Neuronal stem cell (in vitro differentiated cells): ENCODE results near the gene AURKAIP1.

Experiments
- DNase-seq: peaks from one replicate; pipeline ENCODE4 v3.0.0-alpha.2; 2013; ENCODE audit warnings: low spot score
- H2AFZ ChIP-seq: one replicate; pipeline ENCODE4 v1.6.1; 2013; ENCODE audit warnings: mild to moderate bottlenecking, low read length, inconsistent platforms
- H2AK5ac ChIP-seq: 2 replicates; pipeline ENCODE4 v1.6.1; 2013; ENCODE audit warnings: low read depth, mild to moderate bottlenecking, inconsistent platforms, low read length, moderate library complexity, mixed read lengths
- H2BK120ac ChIP-seq: 2 replicates; pipeline ENCODE4 v1.6.1; 2013; ENCODE audit warnings: low read depth, mild to moderate bottlenecking, inconsistent platforms, low read length, moderate library complexity, mixed read lengths
- H2BK12ac ChIP-seq: one replicate; pipeline ENCODE4 v1.6.1; 2013; ENCODE audit warnings: low read length, inconsistent platforms
- H2BK15ac ChIP-seq: 2 replicates; pipeline ENCODE4 v1.6.1; 2013; ENCODE audit warnings: mild to moderate bottlenecking, low read length, inconsistent platforms, mixed read lengths
- H2BK5ac ChIP-seq: one replicate; pipeline ENCODE4 v1.6.1; 2013; ENCODE audit warnings: inconsistent platforms, mild to moderate bottlenecking, low read length, moderate library complexity
- H3K14ac ChIP-seq: one replicate; pipeline ENCODE4 v1.6.1; 2013; ENCODE audit warnings: low read length, inconsistent platforms
- H3K18ac ChIP-seq: 2 replicates; pipeline ENCODE4 v1.6.1; 2013; ENCODE audit warnings: low read length, inconsistent platforms
- H3K23ac ChIP-seq: 2 replicates; pipeline ENCODE4 v1.6.1; 2013; ENCODE audit warnings: low read depth, mild to moderate bottlenecking, mixed read lengths, low read length, inconsistent platforms; ENCODE audit not compliant: poor library complexity
- H3K27ac ChIP-seq: replicated peaks from 3 replicates; pipeline ENCODE4 v1.5.1; 2013; ENCODE audit warnings: low read length, inconsistent platforms
- H3K27me3 ChIP-seq, 3 experiments: 2 replicates each; pipeline ENCODE4 v1.6.1; 2013; ENCODE audit warnings: low read length in 3 of 3, mild to moderate bottlenecking in 2 of 3, inconsistent platforms in 1 of 3, low read depth in 1 of 3, mixed read lengths in 1 of 3, moderate library complexity in 1 of 3; ENCODE audit not compliant: control insufficient read depth in 3 of 3, insufficient read depth in 3 of 3
- H3K36me3 ChIP-seq, 2 donors: replicated peaks in 1 of 2; 2 replicates each; pipeline ENCODE4 v1.6.1; 2013; ENCODE audit warnings: low read length in 2 of 2; ENCODE audit not compliant: control insufficient read depth in 2 of 2, insufficient read depth in 2 of 2
- H3K4ac ChIP-seq: 2 replicates; pipeline ENCODE4 v1.6.1; 2013; ENCODE audit warnings: inconsistent platforms, mild to moderate bottlenecking, low read length, moderate library complexity
- H3K4me1 ChIP-seq, 2 donors: 1 replicate in 1 of 2; 2 replicates in 1 of 2; pipeline ENCODE4 v1.6.1; 2013; ENCODE audit warnings: low read length in 2 of 2, low read depth in 1 of 2; ENCODE audit not compliant: control insufficient read depth in 2 of 2, insufficient read depth in 1 of 2
- H3K4me2 ChIP-seq: one replicate; pipeline ENCODE4 v1.6.1; 2013; ENCODE audit warnings: mild to moderate bottlenecking, low read length, inconsistent platforms; ENCODE audit not compliant: insufficient read depth, poor library complexity, severe bottlenecking
- H3K4me3 ChIP-seq, 2 donors: 2 replicates each; pipeline ENCODE4 v1.5.1; 2013; ENCODE audit warnings: low read length in 2 of 2, mild to moderate bottlenecking in 2 of 2, inconsistent platforms in 1 of 2, moderate library complexity in 1 of 2
- H3K79me1 ChIP-seq: one replicate; pipeline ENCODE4 v1.6.1; 2013; ENCODE audit warnings: low read depth, mild to moderate bottlenecking, inconsistent platforms, low read length, moderate library complexity
- H3K9ac ChIP-seq: one replicate; pipeline ENCODE4 v1.6.1; 2013; ENCODE audit warnings: mild to moderate bottlenecking, low read depth, low read length, inconsistent platforms; ENCODE audit not compliant: poor library complexity
- H3K9me3 ChIP-seq, 2 donors: replicated peaks in 1 of 2; 2 replicates each; pipeline versions ENCODE3 to v1.6.1; 2013; ENCODE audit warnings: low read length in 2 of 2, mild to moderate bottlenecking in 2 of 2, inconsistent platforms in 1 of 2, low read depth in 1 of 2, mixed read lengths in 1 of 2, moderate library complexity in 1 of 2; ENCODE audit not compliant: control insufficient read depth in 2 of 2, insufficient read depth in 1 of 2
- H4K8ac ChIP-seq: one replicate; pipeline ENCODE4 v1.6.1; 2013; ENCODE audit warnings: low read depth, mild to moderate bottlenecking, inconsistent platforms, low read length, moderate library complexity
- H4K91ac ChIP-seq: one replicate; pipeline ENCODE4 v1.6.1; 2013; ENCODE audit warnings: low read length, low read depth, mild to moderate bottlenecking, inconsistent platforms; ENCODE audit not compliant: poor library complexity
- WGBS, 2 donors: extraction: QIAGEN DNeasy Blood & Tissue Kit; methylation state at CpG; one replicate each; pipeline ENCODE4 v1.1.7; 2013; ENCODE audit warnings: missing lambda C conversion rate in 2 of 2, mixed read lengths in 1 of 2; ENCODE audit not compliant: insufficient read length in 2 of 2, insufficient replicate concordance in 1 of 2; ENCODE audit errors: extremely low coverage in 2 of 2; 5-methylcytosine and 5-hydroxymethylcytosine counted together

The AURKAIP1 gene

GRCh38 chr1:1376551-1377226 is 1.7 kb upstream of the AURKAIP1 start:
- Histone ChIP-seq H3K9me3 (peaks cover 0 to under 1% of the 10 kb centered on the region in 2 donors), H3K14ac (no peak overlapping the region), H3K4me1 (peaks cover 13 to 16% of the 10 kb centered on the region in 2 donors), H3K36me3 (peaks cover 10 to 22% of the 10 kb centered on the region in 2 donors), H3K23ac (no peak overlapping the region), H3K9ac (no peak overlapping the region), H3K4me3 (peak overlapping the region in 1 of 2 donors; percentile 95), H3K27me3 (no peaks in the 10 kb centered on the region), H2AFZ (no peak overlapping the region), H2BK15ac (no peak overlapping the region), H3K79me1 (peaks cover 20% of the 10 kb centered on the region), H2BK120ac (no peak overlapping the region), H2BK12ac (no peak overlapping the region), H3K4ac (no peak overlapping the region), H3K18ac (no peak overlapping the region), H2BK5ac (peak overlapping the region; percentile 26), H3K27ac (no peak overlapping the region), H4K8ac (no peak overlapping the region), H4K91ac (no peak overlapping the region), H3K4me2 (no peak overlapping the region), H2AK5ac (no peak overlapping the region)
- WGBS, 2 donors, result no CpG with 5 or more reads among the region's 10 CpGs
- DNase-seq, result no peak

GRCh38 chr1:1374589-1374928 is 448 bp downstream of the AURKAIP1 start:
- H2AFZ ChIP-seq, result peak overlapping the region; percentile 88
- H3K14ac ChIP-seq, result peak overlapping the region; percentile 82
- no peak overlapping the region for H4K91ac ChIP-seq
- H3K18ac ChIP-seq, result peak overlapping the region; percentile 97
- H2AK5ac ChIP-seq, result peak overlapping the region; percentile 95
- H3K79me1 ChIP-seq, result peaks cover 26% of the 10 kb centered on the region
- H3K4me2 ChIP-seq, result peak overlapping the region; percentile 96
- WGBS, 2 donors, result no CpG with 5 or more reads among the region's 24 CpGs
- peak overlapping the region; percentile 78 for H3K27ac ChIP-seq
- H3K4me3 ChIP-seq, result peak overlapping the region; percentile 95 to 98
- H3K4me1 ChIP-seq, result peaks cover 13 to 17% of the 10 kb centered on the region in 2 donors
- no peak overlapping the region for H3K4ac ChIP-seq
- peak overlapping the region; percentile 98 for H3K23ac ChIP-seq
- peaks cover 14 to 15% of the 10 kb centered on the region in 2 donors for H3K36me3 ChIP-seq
- H3K9me3 ChIP-seq, result no peaks in the 10 kb centered on the region
- no peak overlapping the region for H4K8ac ChIP-seq
- DNase-seq, result no peak
- H3K27me3 ChIP-seq, result no peaks in the 10 kb centered on the region
- no peak overlapping the region for H2BK12ac ChIP-seq
- H2BK15ac ChIP-seq, result peak overlapping the region; percentile 81
- peak overlapping the region; percentile 87 for H2BK5ac ChIP-seq
- H2BK120ac ChIP-seq, result peak overlapping the region; percentile 91
- H3K9ac ChIP-seq, result peak overlapping the region; percentile 94

- peak overlapping the region; percentile 91 for H2BK120ac ChIP-seq
- peak overlapping the region; percentile 81 for H2BK15ac ChIP-seq
- no peak overlapping the region for H3K27ac ChIP-seq
- no peak overlapping the region for H2AFZ ChIP-seq
- whole genome bisulfite sequencing, 2 donors, result no CpG with 5 or more reads among the region's 52 CpGs
- no peak overlapping the region for H3K4ac ChIP-seq
- peaks cover 14 to 15% of the 10 kb centered on the region in 2 donors for H3K36me3 ChIP-seq
- H3K18ac ChIP-seq, result peak overlapping the region; percentile 97
- H3K4me3 ChIP-seq, result peak overlapping the region; percentile 95 to 98
- no peaks in the 10 kb centered on the region for H3K9me3 ChIP-seq
- peak overlapping the region; percentile 95 for H2AK5ac ChIP-seq
- H2BK5ac ChIP-seq, result peak overlapping the region; percentile 87
- peak overlapping the region; percentile 94 for H3K9ac ChIP-seq
- H2BK12ac ChIP-seq, result no peak overlapping the region
- H4K91ac ChIP-seq, result no peak overlapping the region
- peak overlapping the region; percentile 98 for H3K23ac ChIP-seq
- H3K27me3 ChIP-seq, result no peaks in the 10 kb centered on the region
- H3K79me1 ChIP-seq, result peaks cover 26% of the 10 kb centered on the region
- H3K4me2 ChIP-seq, result peak overlapping the region; percentile 96
- H4K8ac ChIP-seq, result no peak overlapping the region
- peak overlapping the region; percentile 56 for H3K14ac ChIP-seq
- DNase-seq, result no peak
- H3K4me1 ChIP-seq, result peaks cover 13 to 17% of the 10 kb centered on the region in 2 donors
These were observed 1.0 kb downstream of the AURKAIP1 start for GRCh38 chr1:1373815-1374588.
